Inflammatory macrophage (primary cell): Measurements from ENCODE around the gene C14orf180.

ENCODE experiments used
- DNase-seq, 2 donors: peaks; one replicate each; pipeline ENCODE4 v3.0.0-alpha.2; 2020 to 2022
- total RNA-seq, 18 experiments: gene quantifications; one replicate each; lab custom pipeline; 2026; ENCODE audit warnings: mixed read lengths in 6 of 18, inconsistent platforms in 2 of 18; lab: John Stamatoyannopoulos, UW

The C14orf180 gene
- 0 to 0.08 (median 0) reads per million in 18 experiments for total RNA-seq

DNA sequence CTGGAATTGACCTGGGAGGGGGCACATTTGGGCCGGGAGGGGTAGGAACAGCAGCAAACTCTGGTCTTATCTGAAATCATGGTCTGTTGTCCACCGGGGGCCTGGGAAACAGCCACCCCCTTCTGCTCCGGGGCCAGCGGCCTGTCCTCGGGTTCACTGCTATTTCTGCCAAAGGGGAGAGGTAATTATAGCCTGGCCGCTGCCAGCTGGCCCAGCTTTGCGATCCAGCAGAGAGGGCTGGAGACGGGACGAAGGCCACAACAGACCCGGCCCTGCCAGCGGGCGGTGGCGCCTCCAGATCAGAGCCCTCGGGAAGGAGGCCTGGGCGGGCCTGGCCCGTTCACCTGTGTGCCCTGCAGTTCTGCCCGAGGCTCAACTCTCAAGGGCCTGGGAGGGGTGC lies at the start of gene C14orf180:
Gene C14orf180 (plus strand): TSS at position 258 of the 400 bp plus-strand sequence. CDS start 6,667 bp downstream, outside the sequence.
- no peak for DNase-seq

- DNase-seq: no peak
Measured at GRCh38 chr14:104530646-104531045, 48.9 kb upstream of the C14orf180 start.

DNA sequence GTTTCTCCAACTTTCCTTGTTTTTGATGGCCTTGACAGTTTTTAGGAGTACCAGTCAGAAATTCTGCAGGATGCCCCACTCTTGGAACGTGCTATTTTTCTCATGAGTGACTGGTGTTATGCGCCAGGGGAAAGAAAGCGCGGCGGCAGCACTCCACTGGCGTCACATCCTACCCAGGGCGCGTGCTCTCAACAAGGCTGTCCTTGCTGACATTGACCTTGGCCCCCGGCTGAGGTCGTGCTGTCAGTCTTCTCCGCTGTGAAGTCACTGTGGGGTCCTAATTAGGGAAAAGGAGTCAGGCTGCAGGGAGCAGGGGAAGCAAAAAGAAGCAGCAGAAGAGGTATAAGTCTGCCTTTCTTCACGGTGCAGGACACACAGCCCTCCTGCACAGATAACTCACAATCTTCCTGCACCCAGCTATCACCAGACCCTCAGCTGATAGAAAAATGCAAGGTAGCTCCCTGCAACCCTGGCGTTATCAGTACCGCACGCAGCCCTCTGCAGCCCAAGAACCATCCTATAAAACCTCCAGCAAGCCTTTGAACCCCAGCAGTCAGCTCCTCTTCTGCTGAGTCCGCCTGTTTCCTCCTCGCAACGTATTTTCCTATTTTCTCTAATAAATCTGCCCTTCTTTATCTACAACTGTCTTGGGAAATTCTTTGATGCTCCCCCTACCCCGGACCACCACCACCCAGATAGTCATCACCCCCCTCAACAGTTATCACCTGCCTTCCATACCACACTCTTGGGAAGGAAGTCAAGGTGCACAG lies 48.0 kb upstream of the C14orf180 start:
- no peak for DNase-seq

DNA sequence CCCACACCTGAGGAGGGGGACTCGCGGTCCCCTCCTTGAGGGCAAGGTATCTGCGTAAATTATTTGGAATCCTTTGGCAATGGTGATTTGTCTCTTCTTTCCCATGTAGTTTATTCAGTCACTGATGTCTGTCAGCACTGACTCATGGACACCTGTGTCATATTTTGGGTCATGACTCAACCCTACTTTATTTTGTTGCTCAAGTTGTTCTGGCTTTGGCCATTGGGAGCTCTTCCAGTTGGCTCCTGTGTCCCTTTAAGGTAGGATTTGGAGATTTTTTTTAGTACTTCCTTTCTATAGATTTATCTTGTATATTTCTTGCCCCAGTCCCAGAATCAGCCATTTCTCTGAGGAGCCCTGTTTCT lies 47.4 kb upstream of the C14orf180 start:
- DNase-seq: no peak

GRCh38 chr14:104534036-104534435 lies 45.5 kb upstream of the C14orf180 start:
- DNase-seq: no peak

DNA sequence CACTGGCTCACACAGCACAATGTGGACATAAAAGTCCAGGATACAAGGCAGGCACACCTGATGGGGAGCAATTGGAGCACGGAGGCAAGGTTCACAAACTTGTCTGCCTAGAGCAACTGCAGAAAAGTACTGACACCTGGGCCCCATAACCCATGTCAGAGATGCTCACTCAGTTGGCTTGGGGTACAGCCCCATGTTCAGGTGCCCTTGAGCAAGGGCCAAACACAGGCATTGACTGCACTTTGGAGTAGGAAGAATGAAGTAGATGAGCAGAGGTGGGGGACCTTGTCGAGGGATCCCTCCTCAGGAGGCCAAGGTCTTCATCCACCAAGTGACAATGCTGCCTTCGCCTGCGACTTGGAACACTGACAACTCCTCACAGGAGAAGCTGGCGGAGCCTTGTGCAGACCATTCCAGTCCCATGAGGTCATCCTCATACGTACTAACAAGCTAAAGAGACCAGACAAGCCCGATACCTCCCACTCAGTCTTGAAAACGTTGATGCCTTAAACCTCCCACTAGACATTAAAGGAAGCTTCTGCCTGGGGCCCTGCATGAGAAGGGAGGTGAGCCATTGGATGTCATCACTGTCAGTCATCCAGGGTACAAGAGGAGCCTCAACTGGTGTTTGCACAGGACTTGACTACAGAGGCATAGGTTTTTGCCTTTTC lies 42.5 kb upstream of the C14orf180 start:
- DNase-seq: no peak

- no peak for DNase-seq
Measured at GRCh38 chr14:104537613-104537988, 42.0 kb upstream of the C14orf180 start.

GRCh38 chr14:104541905-104542465 lies 37.6 kb upstream of the C14orf180 start:
- DNase-seq: no peak

DNA sequence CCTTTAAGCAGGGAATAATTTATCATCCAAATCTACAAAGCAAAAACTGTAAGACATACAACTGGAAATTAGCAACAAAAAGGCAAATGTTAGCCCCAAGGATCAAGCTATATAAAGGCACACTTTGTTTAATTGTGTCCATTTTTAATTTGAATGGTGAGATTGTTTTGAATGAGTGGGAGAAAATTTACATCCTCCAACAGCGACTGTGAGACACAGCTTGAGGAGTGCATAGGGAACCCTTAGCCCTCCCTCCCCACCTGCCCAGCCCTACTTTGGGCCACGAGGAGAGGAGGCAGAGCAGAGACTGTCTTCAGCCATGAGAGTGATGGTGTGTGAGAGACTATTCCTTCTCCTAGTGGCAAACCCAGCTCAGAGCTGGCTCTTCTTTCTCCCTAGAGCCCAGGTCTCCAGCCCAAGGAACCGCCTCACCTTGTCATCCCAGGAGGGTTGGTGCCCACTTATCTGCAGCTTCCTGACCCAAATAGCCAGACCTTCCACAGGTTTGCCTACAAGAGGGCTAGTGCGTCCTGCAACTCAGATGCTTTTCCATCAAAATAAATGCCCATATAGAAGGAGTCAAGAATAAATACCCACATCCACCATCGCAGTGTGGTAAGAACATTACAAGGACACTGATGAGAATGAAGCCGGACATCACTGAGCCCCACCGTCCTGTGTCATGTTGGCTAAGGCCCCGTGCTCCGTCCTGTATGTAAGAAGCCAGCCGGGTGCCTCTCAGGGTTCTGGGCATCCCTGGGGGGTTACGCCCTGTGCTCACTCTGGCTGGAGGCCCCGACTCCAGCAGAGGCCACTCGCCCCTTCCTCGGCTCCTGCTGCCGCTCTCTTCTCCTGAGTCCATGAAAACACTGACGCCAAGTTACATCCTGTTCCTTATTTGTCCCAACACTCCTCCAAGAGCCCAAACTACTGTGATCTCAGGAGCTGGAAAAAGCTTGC lies 36.4 kb upstream of the C14orf180 start:
- DNase-seq: no peak

DNA sequence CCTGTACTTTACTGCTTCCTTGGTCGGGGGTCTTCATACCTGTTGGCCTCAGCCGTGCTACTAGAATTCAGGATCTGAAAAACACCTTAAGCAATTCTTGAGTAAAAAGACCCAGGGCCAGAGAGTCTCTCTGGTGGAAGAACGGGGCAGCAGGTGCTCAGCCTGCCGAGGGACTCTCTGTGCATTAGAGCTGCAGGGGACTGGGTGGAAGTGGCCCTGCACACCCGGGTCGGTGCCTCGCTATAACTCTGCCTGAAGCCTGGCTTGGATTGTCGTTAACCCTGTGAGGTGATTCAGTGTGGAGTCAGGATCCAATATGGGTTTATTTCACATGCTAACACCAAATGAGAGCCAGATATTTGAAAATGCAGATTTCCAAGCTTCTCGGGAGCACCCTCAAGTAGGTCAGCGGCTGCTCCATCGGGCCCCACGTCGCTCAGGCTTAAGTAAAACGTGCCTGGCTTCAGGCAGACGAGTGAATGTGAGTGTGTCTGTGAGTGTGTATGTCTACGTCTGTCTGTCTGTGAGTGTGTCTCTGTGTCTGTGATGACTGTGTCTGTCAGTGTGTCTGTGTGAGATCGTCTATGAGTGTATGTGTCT lies 35.1 kb upstream of the C14orf180 start:
- no peak for DNase-seq

GRCh38 chr14:104545151-104545941 lies 34.2 kb upstream of the C14orf180 start:
- DNase-seq: no peak

DNA sequence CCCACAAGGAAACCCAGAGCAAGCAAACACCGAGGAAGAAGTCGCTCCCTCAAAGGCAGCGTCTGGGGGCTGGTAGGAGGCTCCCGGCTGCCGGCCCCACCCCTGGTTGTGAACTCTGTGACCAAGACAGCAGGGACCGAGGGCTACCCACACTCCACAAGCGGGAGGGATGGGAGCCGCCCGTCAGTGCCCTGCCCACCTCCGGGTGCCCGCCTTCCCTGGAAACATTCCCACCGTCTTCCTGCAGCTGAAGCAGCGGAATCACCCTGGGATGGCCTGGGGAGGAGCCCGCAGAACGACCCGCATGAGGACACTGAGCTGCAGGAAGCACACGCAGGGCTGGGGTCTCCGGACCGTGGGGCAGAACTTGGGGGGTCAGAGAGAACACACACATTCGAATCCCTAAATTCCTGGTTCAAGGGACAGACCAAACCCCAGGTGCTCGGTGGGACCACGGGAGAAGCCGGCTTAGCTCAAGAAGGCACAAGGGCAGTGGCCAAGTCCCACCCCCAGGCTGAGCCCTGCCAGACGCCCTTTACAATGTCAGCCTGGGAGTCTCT lies 33.5 kb upstream of the C14orf180 start:
- no peak for DNase-seq

- no peak for DNase-seq
Measured at GRCh38 chr14:104546591-104547309, 32.8 kb upstream of the C14orf180 start.

- no peak for DNase-seq
Measured at GRCh38 chr14:104547310-104547997, 32.1 kb upstream of the C14orf180 start.

GRCh38 chr14:104547998-104548700 lies 31.4 kb upstream of the C14orf180 start:
- DNase-seq: no peak

DNA sequence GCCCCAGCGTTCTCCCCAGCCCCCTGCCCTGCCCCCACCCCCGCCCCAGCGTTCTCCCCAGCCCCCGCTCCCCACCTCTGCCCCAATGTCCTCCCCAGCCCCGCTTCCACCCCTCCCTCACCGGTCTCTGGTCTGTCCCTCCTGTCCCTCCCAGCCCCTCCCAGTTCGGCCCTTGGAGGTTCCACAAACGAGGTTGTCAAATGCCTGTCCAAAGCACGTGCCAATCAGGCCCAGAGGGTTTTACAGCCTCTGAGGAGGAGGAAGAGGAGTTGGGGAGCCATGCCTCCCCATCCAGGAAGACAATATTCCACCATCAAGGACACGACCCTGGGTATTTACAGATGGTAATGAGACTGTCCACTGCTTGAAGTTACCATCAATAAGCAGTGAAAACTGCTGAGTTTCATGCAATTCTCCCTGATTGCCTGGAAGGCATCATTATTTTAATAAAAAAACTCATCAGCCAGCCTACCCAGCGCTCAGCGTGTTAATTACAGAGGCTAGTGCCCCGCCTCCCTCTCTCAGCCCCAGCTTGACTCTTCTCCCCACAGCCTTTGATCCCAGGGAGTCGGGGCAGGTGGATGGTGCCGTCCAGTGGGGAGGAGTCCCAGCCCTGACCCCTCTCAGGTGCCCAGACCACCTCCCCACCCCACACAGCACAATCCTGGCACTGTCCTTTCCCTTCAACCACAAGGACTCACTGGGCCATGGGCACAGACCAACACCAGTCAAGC lies 30.6 kb upstream of the C14orf180 start:
- no peak for DNase-seq

GRCh38 chr14:104549536-104550339 lies 29.8 kb upstream of the C14orf180 start:
- no peak for DNase-seq
